Parathyroid adenoma (tissue), 2 donors: ENCODE measurements around the gene ZNF385A.

Experiments used
- H2AFZ ChIP-seq: fragments of 300-600 bp; sonication (generic); one replicate; pipeline ENCODE4 v1.7.0; 2017; ENCODE audit warnings: antibody characterized with exemption, mild to moderate bottlenecking
- H3K27ac ChIP-seq: fragments of 300-600 bp; sonication (generic); one replicate; pipeline ENCODE4 v1.7.0; 2017
- H3K27me3 ChIP-seq: fragments of 300-600 bp; sonication (generic); one replicate; pipeline ENCODE4 v1.7.0; 2017; ENCODE audit warnings: low read length; ENCODE audit not compliant: control insufficient read depth, insufficient read depth
- H3K36me3 ChIP-seq: fragments of 300-600 bp; sonication (generic); one replicate; pipeline ENCODE4 v1.7.0; 2017; ENCODE audit warnings: low read length; ENCODE audit not compliant: control insufficient read depth, insufficient read depth
- H3K4me1 ChIP-seq: fragments of 300-600 bp; sonication (generic); one replicate; pipeline ENCODE4 v1.7.0; 2017; ENCODE audit warnings: control low read depth
- H3K4me2 ChIP-seq: fragments of 300-600 bp; sonication (generic); one replicate; pipeline ENCODE4 v1.7.0; 2017; ENCODE audit warnings: low read length
- H3K4me3 ChIP-seq: fragments of 300-600 bp; sonication (generic); one replicate; pipeline ENCODE4 v1.7.0; 2017; ENCODE audit warnings: low read depth, low read length
- H3K79me2 ChIP-seq: fragments of 300-600 bp; sonication (generic); one replicate; pipeline ENCODE4 v1.7.0; 2017; ENCODE audit warnings: control low read depth
- H3K9ac ChIP-seq: fragments of 300-600 bp; sonication (generic); one replicate; pipeline ENCODE4 v1.7.0; 2017; ENCODE audit warnings: mild to moderate bottlenecking
- H3K9me3 ChIP-seq: fragments of 300-600 bp; sonication (generic); one replicate; pipeline ENCODE4 v1.7.0; 2017; ENCODE audit warnings: low read length; ENCODE audit not compliant: control insufficient read depth
- TF ChIP-seq, protein P1 (sequence below): fragments of 300-600 bp; sonication (generic); IDR thresholded peaks from one replicate; pipeline ENCODE4 v1.7.0; 2017; ENCODE audit warnings: antibody characterized with exemption, mild to moderate bottlenecking
- donor health status: primary hyperparathyroidism.

The ZNF385A gene

DNA sequence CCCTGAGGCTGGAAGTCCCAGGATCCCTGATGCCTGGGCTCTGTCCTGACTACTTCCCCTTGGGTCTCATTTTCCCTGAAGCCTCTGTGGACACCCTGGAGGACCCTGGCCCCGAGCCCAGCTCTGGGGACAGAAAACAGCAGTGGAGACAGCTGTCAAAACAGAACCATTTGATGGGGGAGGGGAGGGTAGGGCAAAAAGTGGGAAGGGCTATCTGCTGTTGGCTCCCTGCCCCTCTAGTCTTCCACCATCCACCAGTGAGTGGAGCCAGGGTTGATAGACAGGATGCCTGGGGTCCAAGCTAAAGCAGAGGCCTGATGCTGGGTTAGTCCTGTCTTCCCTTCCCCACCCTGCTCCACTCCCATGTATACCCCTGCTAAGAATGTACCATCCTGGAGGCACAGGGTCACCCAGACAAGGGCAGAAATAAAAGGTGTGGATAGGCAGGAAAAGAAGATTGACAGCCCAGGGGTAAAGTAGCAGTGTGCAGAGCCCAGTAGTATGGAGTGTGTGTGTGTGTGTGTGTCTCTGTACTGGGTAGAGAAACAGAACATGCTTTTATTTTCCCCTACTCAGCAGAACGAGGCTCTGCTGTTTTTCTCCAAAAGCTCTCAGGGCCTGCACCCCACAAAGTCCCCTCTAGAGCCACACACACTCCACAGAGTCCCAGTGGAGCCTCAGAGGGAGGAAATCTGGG, 9.8 kb downstream of the ZNF385A start:
- peaks cover 2% of the 10 kb centered on the region for H3K79me2 ChIP-seq
- H3K4me2 ChIP-seq: peak overlapping the region; percentile 16
- no peak overlapping the region for H3K4me3 ChIP-seq
- H3K27ac ChIP-seq: no peak overlapping the region
- no peaks in the 10 kb centered on the region for H3K36me3 ChIP-seq
- no peaks in the 10 kb centered on the region for H3K27me3 ChIP-seq
- peaks cover 20% of the 10 kb centered on the region for H3K4me1 ChIP-seq
- no peaks in the 10 kb centered on the region for H3K9me3 ChIP-seq
- TF ChIP-seq, protein P1, sequence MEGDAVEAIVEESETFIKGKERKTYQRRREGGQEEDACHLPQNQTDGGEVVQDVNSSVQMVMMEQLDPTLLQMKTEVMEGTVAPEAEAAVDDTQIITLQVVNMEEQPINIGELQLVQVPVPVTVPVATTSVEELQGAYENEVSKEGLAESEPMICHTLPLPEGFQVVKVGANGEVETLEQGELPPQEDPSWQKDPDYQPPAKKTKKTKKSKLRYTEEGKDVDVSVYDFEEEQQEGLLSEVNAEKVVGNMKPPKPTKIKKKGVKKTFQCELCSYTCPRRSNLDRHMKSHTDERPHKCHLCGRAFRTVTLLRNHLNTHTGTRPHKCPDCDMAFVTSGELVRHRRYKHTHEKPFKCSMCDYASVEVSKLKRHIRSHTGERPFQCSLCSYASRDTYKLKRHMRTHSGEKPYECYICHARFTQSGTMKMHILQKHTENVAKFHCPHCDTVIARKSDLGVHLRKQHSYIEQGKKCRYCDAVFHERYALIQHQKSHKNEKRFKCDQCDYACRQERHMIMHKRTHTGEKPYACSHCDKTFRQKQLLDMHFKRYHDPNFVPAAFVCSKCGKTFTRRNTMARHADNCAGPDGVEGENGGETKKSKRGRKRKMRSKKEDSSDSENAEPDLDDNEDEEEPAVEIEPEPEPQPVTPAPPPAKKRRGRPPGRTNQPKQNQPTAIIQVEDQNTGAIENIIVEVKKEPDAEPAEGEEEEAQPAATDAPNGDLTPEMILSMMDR: no peak
- H3K9ac ChIP-seq: no peak overlapping the region
- H2AFZ ChIP-seq: no peak overlapping the region

DNA sequence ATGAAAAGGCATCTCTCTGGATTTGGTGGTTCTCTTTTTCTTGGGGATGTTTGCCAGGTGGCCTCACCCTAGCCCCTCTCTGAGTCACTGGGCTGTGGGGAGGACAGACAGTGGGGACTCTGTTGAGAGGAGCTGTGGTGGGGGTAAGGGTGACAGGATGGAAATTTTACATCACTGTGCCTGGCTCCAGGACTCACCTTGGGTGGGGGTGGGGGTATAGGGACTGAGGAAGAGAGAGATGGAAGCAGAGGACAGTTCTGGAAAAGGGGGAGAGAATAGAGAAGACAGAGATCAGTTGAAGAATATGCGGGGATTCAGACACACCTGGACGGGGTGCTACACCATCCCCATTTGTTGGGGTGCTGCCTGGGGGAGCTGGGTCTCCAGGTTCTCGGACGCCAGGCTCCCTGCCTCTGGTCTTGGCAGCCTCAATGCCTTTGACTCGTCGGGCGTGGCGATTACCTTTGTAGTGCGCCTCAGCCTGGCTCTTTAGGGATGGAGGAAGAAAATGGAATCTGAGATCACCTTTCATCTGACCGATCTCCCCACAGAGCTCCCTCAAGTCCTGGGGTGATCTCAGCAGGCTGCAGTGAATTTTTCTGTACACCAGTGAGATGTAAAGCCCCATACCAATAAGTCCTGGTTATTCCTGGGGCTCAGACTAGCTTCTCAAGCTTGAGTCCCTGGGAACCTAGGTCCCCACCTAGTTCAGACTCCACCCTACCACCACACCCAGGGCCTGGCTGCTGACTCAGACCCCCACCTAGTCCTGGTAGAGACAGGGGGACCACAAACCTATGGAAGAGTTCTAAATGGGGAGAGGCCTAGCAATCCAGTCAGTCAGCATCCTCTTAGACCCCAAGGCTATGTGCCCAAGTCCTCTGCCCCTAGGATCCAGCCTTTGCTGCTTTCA, 10.6 kb downstream of the ZNF385A start:
- H3K27ac ChIP-seq: no peak overlapping the region
- H3K27me3 ChIP-seq: no peaks in the 10 kb centered on the region
- H2AFZ ChIP-seq: no peak overlapping the region
- no peak overlapping the region for H3K9ac ChIP-seq
- no peaks in the 10 kb centered on the region for H3K79me2 ChIP-seq
- H3K9me3 ChIP-seq: no peaks in the 10 kb centered on the region
- H3K4me2 ChIP-seq: no peak overlapping the region
- H3K4me3 ChIP-seq: no peak overlapping the region
- H3K36me3 ChIP-seq: no peaks in the 10 kb centered on the region
- TF ChIP-seq, protein P1: no peak
- peaks cover 17% of the 10 kb centered on the region for H3K4me1 ChIP-seq

DNA sequence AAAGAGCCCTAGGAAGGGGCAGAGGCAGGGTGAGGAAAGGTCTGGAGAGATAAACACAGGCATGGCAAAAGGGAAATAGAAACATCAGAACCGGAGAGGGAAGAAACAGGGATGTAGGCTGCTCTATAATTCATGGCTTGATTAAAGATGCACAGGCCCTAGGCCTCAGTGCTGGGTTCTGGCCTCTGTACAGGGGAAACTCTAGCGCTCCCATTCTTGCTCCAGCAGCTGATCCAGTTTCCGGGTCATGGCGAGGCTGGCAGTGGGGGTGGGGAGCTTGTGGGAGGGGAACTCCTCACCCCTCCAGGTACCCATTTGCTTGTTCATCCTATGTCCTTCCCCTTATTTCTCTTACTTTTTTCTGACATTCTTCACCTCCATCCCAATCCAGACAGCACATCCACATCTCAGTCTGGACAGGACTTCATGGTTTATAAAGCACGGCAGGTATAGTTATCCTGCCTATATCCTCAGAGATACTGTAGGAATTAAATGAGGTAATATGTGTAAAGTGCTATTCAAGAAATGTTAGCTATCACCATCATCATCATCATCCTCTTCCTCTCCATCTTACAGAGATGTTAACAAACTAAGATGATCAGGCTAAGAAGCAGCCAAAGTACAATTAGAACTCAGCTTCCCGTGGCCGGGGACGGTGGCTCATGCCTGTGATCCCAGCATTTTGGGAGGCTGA, 12.3 kb downstream of the ZNF385A start:
- H3K27ac ChIP-seq: no peak overlapping the region
- H3K4me1 ChIP-seq: peaks cover 13% of the 10 kb centered on the region
- H2AFZ ChIP-seq: no peak overlapping the region

DNA sequence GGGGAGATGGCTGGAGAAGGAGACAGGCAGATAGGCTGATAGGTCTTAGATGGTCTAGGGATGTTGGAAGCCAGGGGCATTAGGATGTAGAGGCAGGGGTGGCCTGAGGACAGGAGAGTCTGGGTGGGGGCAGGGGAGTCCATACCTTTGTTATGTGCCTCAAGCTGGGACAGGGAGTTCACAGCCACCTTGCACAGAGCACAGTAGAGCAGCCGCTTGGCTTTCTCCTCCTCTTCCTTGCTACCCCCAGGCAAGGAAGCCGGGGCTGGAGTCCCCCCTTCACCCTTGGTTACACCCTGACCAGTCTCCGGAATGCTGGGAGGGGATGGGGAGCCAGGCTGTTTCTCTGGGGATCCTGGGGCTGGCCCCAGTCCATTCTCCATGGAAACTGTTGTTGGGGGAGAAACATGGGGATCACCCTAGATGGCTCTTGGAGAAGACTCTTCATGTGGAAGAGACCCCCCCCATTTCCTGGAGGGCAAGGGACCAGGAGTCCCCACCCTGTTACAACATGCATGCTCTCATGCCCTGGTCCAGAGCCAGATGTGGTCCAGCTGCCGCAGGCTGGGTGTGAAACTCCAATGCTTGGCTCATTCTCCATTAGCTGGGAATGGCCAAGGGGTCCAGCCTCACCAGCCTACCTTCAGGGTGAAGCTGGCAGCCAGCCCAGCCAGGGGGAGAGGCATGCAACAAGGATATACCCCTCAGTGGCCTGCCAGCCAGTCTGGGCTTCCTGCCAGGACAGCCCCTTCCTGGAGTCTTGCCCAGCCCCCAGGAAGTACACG, 13.0 kb downstream of the ZNF385A start:
- no peaks in the 10 kb centered on the region for H3K36me3 ChIP-seq
- no peak overlapping the region for H2AFZ ChIP-seq
- peaks cover 13% of the 10 kb centered on the region for H3K4me1 ChIP-seq
- no peaks in the 10 kb centered on the region for H3K9me3 ChIP-seq
- no peak overlapping the region for H3K4me2 ChIP-seq
- no peaks in the 10 kb centered on the region for H3K27me3 ChIP-seq
- no peak overlapping the region for H3K27ac ChIP-seq
- no peak overlapping the region for H3K9ac ChIP-seq
- TF ChIP-seq, protein P1: no peak
- no peaks in the 10 kb centered on the region for H3K79me2 ChIP-seq
- no peak overlapping the region for H3K4me3 ChIP-seq

More for the DNA sequence above, 12.3 kb downstream of the ZNF385A start:
- Histone ChIP-seq H3K4me2 (no peak overlapping the region), H3K36me3 (no peaks in the 10 kb centered on the region), H3K27me3 (no peaks in the 10 kb centered on the region), H3K9ac (no peak overlapping the region), H3K9me3 (no peaks in the 10 kb centered on the region), H3K79me2 (no peaks in the 10 kb centered on the region), H3K4me3 (no peak overlapping the region)
- TF ChIP-seq, protein P1: no peak
